HCT116 (cell line): ENCODE results near the gene SPACA6. TPM values are rescaled to one million over a fixed set of nuclear protein-coding genes. Genes with fewer than 3 reads are reported as not detected.

Experiments used
- ATAC-seq: fragments of 200-7000 bp; cut with Tn5 transposase; 2 replicates; pipeline ENCODE4 v1.9.1; 2020; ENCODE audit warnings: mild to moderate bottlenecking, moderate library complexity
- BruUV-seq: library from RNA; stranded (reverse); fragments of 400-500 nt; replicated peaks from 2 replicates; lab custom pipeline; 2021; lab: Mats Ljungman, UMichigan
- CTCF ChIA-PET: fragments of 300-600 bp; sonication (Branson Sonifier 250); formaldehyde crosslinking; loops from one replicate; lab custom pipeline; 2021; ENCODE audit warnings: antibody characterized with exemption; lab: Charles Lee
- POLR2A ChIA-PET: fragments of 300-600, 350-600 bp; sonication (Branson Sonifier 250); formaldehyde crosslinking; loops from one replicate; lab custom pipeline; 2021; ENCODE audit warnings: antibody characterized with exemption; lab: Charles Lee
- RAD21 ChIA-PET, 2 experiments: fragments of 300-600 bp; sonication (Branson Sonifier 250); formaldehyde crosslinking; loops; one replicate each; lab custom pipeline; 2023; ENCODE audit warnings: low total read pairs in 2 of 2; ENCODE audit not compliant: uncharacterized antibody in 2 of 2, unreplicated experiment in 2 of 2, low non-redundant PET in 1 of 2; lab: Charles Lee
- DNase-seq: peaks from one replicate; pipeline ENCODE4 v3.0.0-alpha.2; 2010; ENCODE audit warnings: low read depth, low spot score
- H2AFZ ChIP-seq: fragments of 200-600 bp; shearing (Covaris generic), sonication (generic); 2 replicates; pipeline ENCODE4 v1.6.1; 2017; ENCODE audit warnings: low read depth, mixed run types, mixed read lengths, antibody characterized with exemption, low read length; ENCODE audit not compliant: poor library complexity, severe bottlenecking
- H3K27ac ChIP-seq: 2 replicates; pipeline ENCODE4 v1.5.1; 2012; ENCODE audit warnings: low read depth, low read length
- H3K27me3 ChIP-seq: fragments of 200-600 bp; sonication (generic); 2 replicates; pipeline ENCODE4 v1.6.1; 2016; ENCODE audit warnings: mixed run types, low read length, mixed read lengths; ENCODE audit not compliant: insufficient read depth
- H3K36me3 ChIP-seq, 2 experiments: fragments of 200-500 bp in 1 of 2; fragments of 200-600 bp in 1 of 2; sonication (Bioruptor generic) in 1 of 2; sonication (generic) in 1 of 2; 2 replicates each; pipeline versions ENCODE4 v1.5.1 to v1.6.1; 2014 to 2016; ENCODE audit warnings: low read length in 2 of 2, inconsistent platforms in 1 of 2, mixed read lengths in 1 of 2, mixed run types in 1 of 2; ENCODE audit not compliant: insufficient read depth in 2 of 2, control insufficient read depth in 1 of 2
- H3K4me1 ChIP-seq, 2 experiments: fragments of 200-600 bp in 1 of 2; sonication (generic) in 1 of 2; 2 replicates each; pipeline versions ENCODE4 v1.5.1 to v1.6.1; 2012 to 2017; ENCODE audit warnings: low read length in 2 of 2, inconsistent platforms in 1 of 2, mild to moderate bottlenecking in 1 of 2, mixed read lengths in 1 of 2, mixed run types in 1 of 2, moderate library complexity in 1 of 2; ENCODE audit not compliant: insufficient read depth in 2 of 2, control insufficient read depth in 1 of 2
- H3K4me2 ChIP-seq: fragments of 200-600 bp; sonication (generic); 2 replicates; pipeline ENCODE4 v1.6.1; 2017; ENCODE audit warnings: mixed run types, low read length, mixed read lengths
- H3K4me3 ChIP-seq, 2 experiments: fragments of 200-600 bp in 1 of 2; sonication (generic) in 1 of 2; replicated peaks in 1 of 2; 2 replicates each; pipeline ENCODE4 v1.5.1; 2011 to 2016; ENCODE audit warnings: low read length in 2 of 2, control low read depth in 1 of 2, low read depth in 1 of 2, mild to moderate bottlenecking in 1 of 2, mixed read lengths in 1 of 2, mixed run types in 1 of 2
- H3K79me2 ChIP-seq: fragments of 200-600 bp; sonication (generic); 2 replicates; pipeline ENCODE4 v1.6.1; 2017; ENCODE audit warnings: mild to moderate bottlenecking, mixed run types, low read length, moderate library complexity, mixed read lengths; ENCODE audit not compliant: insufficient read depth
- H3K9ac ChIP-seq: fragments of 200-600 bp; sonication (generic); 2 replicates; pipeline ENCODE4 v1.6.1; 2016; ENCODE audit warnings: low read length, mixed read lengths
- H3K9me2 ChIP-seq: fragments of 200-600 bp; sonication (generic), shearing (Covaris generic); 2 replicates; pipeline ENCODE4 v1.6.1; 2017; ENCODE audit warnings: mixed run types, mild to moderate bottlenecking, moderate library complexity; ENCODE audit not compliant: insufficient read depth
- H3K9me3 ChIP-seq, 2 experiments: fragments of 200-500 bp in 1 of 2; fragments of 200-600 bp in 1 of 2; sonication (Bioruptor generic) in 1 of 2; sonication (generic) in 1 of 2; 2 replicates each; pipeline ENCODE4 v1.6.1; 2014 to 2017; ENCODE audit warnings: low read length in 2 of 2, mixed read lengths in 2 of 2, inconsistent platforms in 1 of 2, low read depth in 1 of 2, mild to moderate bottlenecking in 1 of 2, mixed run types in 1 of 2, moderate library complexity in 1 of 2; ENCODE audit not compliant: control insufficient read depth in 1 of 2, insufficient read depth in 1 of 2
- H4K20me1 ChIP-seq: fragments of 200-600 bp; sonication (generic), shearing (Covaris generic); 2 replicates; pipeline ENCODE4 v1.6.1; 2017; ENCODE audit warnings: mixed run types, mild to moderate bottlenecking, moderate library complexity; ENCODE audit not compliant: insufficient read depth
- ATF3 ChIP-seq: IDR thresholded peaks from 2 replicates; pipeline ENCODE4 v1.6.1; 2012
- CBX3 ChIP-seq: IDR thresholded peaks from 2 replicates; pipeline ENCODE4 v1.6.1; 2012; ENCODE audit warnings: low read depth
- CEBPB ChIP-seq: IDR thresholded peaks from 2 replicates; pipeline ENCODE4 v1.6.1; 2012; ENCODE audit warnings: low read depth
- CTCF ChIP-seq, 3 experiments: fragments of 200-600 bp in 1 of 3; sonication (generic) in 1 of 3; IDR thresholded peaks in 2 of 3; conservative IDR thresholded peaks in 1 of 3; 2 replicates each; pipeline ENCODE4 v1.5.1; 2012 to 2017; ENCODE audit warnings: low read depth in 2 of 3, low read length in 2 of 3, antibody characterized with exemption in 1 of 3, borderline replicate concordance in 1 of 3, control low read depth in 1 of 3, mild to moderate bottlenecking in 1 of 3, mixed read lengths in 1 of 3, mixed run types in 1 of 3, moderate library complexity in 1 of 3; ENCODE audit not compliant: insufficient read depth in 1 of 3
- EGR1 ChIP-seq: IDR thresholded peaks from 2 replicates; pipeline ENCODE4 v1.6.1; 2012; ENCODE audit warnings: low read depth
- ELF1 ChIP-seq: IDR thresholded peaks from 2 replicates; pipeline ENCODE4 v1.6.1; 2012; ENCODE audit warnings: low read depth, borderline replicate concordance
- EZH2phosphoT487 ChIP-seq: fragments of 200-600 bp; IDR thresholded peaks from 2 replicates; pipeline ENCODE4 v1.6.1; 2018; ENCODE audit warnings: antibody characterized with exemption, borderline replicate concordance
- JUND ChIP-seq: IDR thresholded peaks from 2 replicates; pipeline ENCODE4 v1.6.1; 2012
- MAX ChIP-seq: IDR thresholded peaks from 2 replicates; pipeline ENCODE4 v1.6.1; 2012
- POLR2A ChIP-seq: IDR thresholded peaks from 2 replicates; pipeline ENCODE4 v1.7.0; 2011; ENCODE audit warnings: borderline replicate concordance; ENCODE audit not compliant: insufficient read depth, insufficient read length; ENCODE audit errors: extremely low read depth
- POLR2AphosphoS5 ChIP-seq: IDR thresholded peaks from 2 replicates; pipeline ENCODE4 v1.6.1; 2011; ENCODE audit warnings: mild to moderate bottlenecking, low read depth, low read length, moderate library complexity
- RAD21 ChIP-seq: IDR thresholded peaks from 2 replicates; pipeline ENCODE4 v1.6.1; 2012; ENCODE audit warnings: low read depth, mild to moderate bottlenecking
- SIN3A ChIP-seq: IDR thresholded peaks from 2 replicates; pipeline ENCODE4 v1.6.1; 2012; ENCODE audit warnings: low read depth
- SP1 ChIP-seq: IDR thresholded peaks from 2 replicates; pipeline ENCODE4 v1.6.1; 2012; ENCODE audit warnings: low read depth
- SRF ChIP-seq: IDR thresholded peaks from 2 replicates; pipeline ENCODE4 v1.6.1; 2012; ENCODE audit warnings: low read depth
- TCF7L2 ChIP-seq: IDR thresholded peaks from 2 replicates; pipeline ENCODE4 v1.7.0; 2011; ENCODE audit warnings: borderline replicate concordance, inconsistent platforms; ENCODE audit not compliant: insufficient read depth, insufficient read length; ENCODE audit errors: extremely low read depth
- YY1 ChIP-seq: IDR thresholded peaks from 2 replicates; pipeline ENCODE4 v1.6.1; 2011; ENCODE audit warnings: low read length, low read depth, moderate library complexity, mild to moderate bottlenecking; ENCODE audit not compliant: insufficient replicate concordance; ENCODE audit errors: extremely low read depth
- ZBTB33 ChIP-seq: IDR thresholded peaks from 2 replicates; pipeline ENCODE4 v1.6.1; 2011; ENCODE audit warnings: mild to moderate bottlenecking, low read length, moderate library complexity; ENCODE audit not compliant: insufficient replicate concordance; ENCODE audit errors: extremely low read depth
- ZFX ChIP-seq: fragments of 450-650 bp; IDR thresholded peaks from 2 replicates; pipeline ENCODE4 v1.6.1; 2017
- intact Hi-C: fragments of 100-400 bp; cut with micrococcal nuclease; formaldehyde crosslinking; loops from 2 replicates; pipeline ENCODE4 v1.10.0; 2022
- total RNA-seq: library from RNA; stranded (reverse); gene quantifications from one replicate; pipeline ENCODE4 v1.2.1, GENCODE V29; 2021; ENCODE audit not compliant: unreplicated experiment

Gene SPACA6
- total RNA-seq, 1 experiment from 2014 or later: 13.9 TPM

GRCh38 chr19:51688671-51689571 lies 4.2 kb upstream of the SPACA6 start:
- RAD21 ChIA-PET: interaction anchor here in 1 of 2 experiments (0.5 to 0.6 kb wide), 2 partner anchors 28 to 1154 kb away, joined by 3 to 4 read pairs; no protein-coding TSS in a partner anchor
- no TSS peak for BruUV-seq
- CTCF ChIA-PET: interaction anchor here (0.7 to 2.2 kb wide), 6 partner anchors 10 to 95 kb away, joined by 3 to 13 read pairs (median 6); no protein-coding TSS in a partner anchor

More at GRCh38 chr19:51688671-51689571, 4.2 kb upstream of the SPACA6 start:
- ATAC-seq (peak; percentile 84), DNase-seq (peak; percentile 73)
- Histone ChIP-seq H3K79me2 (peaks cover 46% of the 10 kb centered on the region), H3K9ac (peak overlapping the region; percentile 67), H3K4me2 (peak overlapping the region; percentile 88), H2AFZ (no peak overlapping the region), H3K27ac (peak overlapping the region; percentile 78), H3K4me1 (peaks cover 23 to 48% of the 10 kb centered on the region in 2 experiments), H3K9me2 (no peaks in the 10 kb centered on the region), H3K36me3 (no peaks in the 10 kb centered on the region; a peak in 1 of 4 replicates), H3K27me3 (no peaks in the 10 kb centered on the region), H3K4me3 (peak overlapping the region; percentile 78 to 79), H3K9me3 (no peaks in the 10 kb centered on the region), H4K20me1 (no peaks in the 10 kb centered on the region)
- TF ChIP-seq CTCF (IDR thresholded peaks at IDR 0.05 in 2 of 3, conservative IDR thresholded peaks at IDR 0.05 in 1 of 3; ENCODE audit: borderline replicate concordance in 1 of 3, insufficient read depth in 1 of 3, low read depth in 2 of 3, low read length in 2 of 3) (no peak), ATF3 (no peak), SRF (no peak), MAX (peak; percentile 23; the same call in 1 of the 2 replicates), CBX3 (no peak), SP1 (peak; percentile 71), TCF7L2 (peak; percentile 34), SIN3A (peak; percentile 70; the same call in 1 of the 2 replicates), CEBPB (no peak), ZFX (peak; percentile 35; the same call in 1 of the 2 replicates), RAD21 (no peak), POLR2AphosphoS5 (peak; percentile 83), EGR1 (no peak), JUND (no peak), YY1 (peak; percentile 45), ZBTB33 (no peak), EZH2phosphoT487 (no peak), POLR2A (peak; percentile 25), ELF1 (no peak)
- POLR2A ChIA-PET: interaction anchor here (0.7 to 1.4 kb wide), 2 partner anchors 20 to 105 kb away, joined by 3 to 7 read pairs; no protein-coding TSS in a partner anchor
- intact Hi-C loops: no loop called here
